Astrocyte (in vitro differentiated cells and primary cell): Measurements from ENCODE around the gene ZSCAN30. TPM values are rescaled to one million over a fixed set of nuclear protein-coding genes. Genes with fewer than 3 reads are reported as not detected.

Experiments used
- DNase-seq: peaks from one replicate; pipeline ENCODE4 v3.0.0-alpha.2; 2010; ENCODE audit warnings: low read depth
- FAIRE-seq: peaks from 2 replicates; lab custom pipeline; 2011; peaks lifted over from hg19 to GRCh38; lab: Jason Lieb, UNC
- H2AFZ ChIP-seq: 2 replicates; pipeline ENCODE4 v1.6.0; 2012; ENCODE audit warnings: low read depth, low read length, inconsistent platforms
- H3K27ac ChIP-seq: 2 replicates; pipeline ENCODE4 v1.5.1; 2011; ENCODE audit warnings: low read depth, low read length, inconsistent platforms
- H3K27me3 ChIP-seq: 2 replicates; pipeline ENCODE4 v1.6.0; 2011; ENCODE audit warnings: low read length, inconsistent platforms; ENCODE audit not compliant: insufficient read depth
- H3K36me3 ChIP-seq: 2 replicates; pipeline ENCODE4 v1.5.1; 2011; ENCODE audit warnings: low read length, inconsistent platforms; ENCODE audit not compliant: insufficient read depth
- H3K4me1 ChIP-seq: 2 replicates; pipeline ENCODE4 v1.5.1; 2011; ENCODE audit warnings: low read length, inconsistent platforms; ENCODE audit not compliant: insufficient read depth
- H3K4me2 ChIP-seq: 2 replicates; pipeline ENCODE4 v1.6.0; 2012; ENCODE audit warnings: low read length, inconsistent platforms
- H3K4me3 ChIP-seq: 2 replicates; pipeline ENCODE4 v1.5.1; 2011; ENCODE audit warnings: low read depth, mild to moderate bottlenecking, low read length, inconsistent platforms; ENCODE audit not compliant: insufficient read depth
- H3K79me2 ChIP-seq: 2 replicates; pipeline ENCODE4 v1.6.0; 2012; ENCODE audit warnings: mild to moderate bottlenecking, low read length, inconsistent platforms; ENCODE audit not compliant: insufficient read depth
- H3K9ac ChIP-seq: 2 replicates; pipeline ENCODE4 v1.6.0; 2012; ENCODE audit warnings: mild to moderate bottlenecking, low read length, inconsistent platforms
- H3K9me3 ChIP-seq: 2 replicates; pipeline ENCODE4 v1.5.1; 2012; ENCODE audit warnings: low read depth, mild to moderate bottlenecking, low read length, inconsistent platforms; ENCODE audit not compliant: insufficient read depth
- H4K20me1 ChIP-seq: 2 replicates; pipeline ENCODE4 v1.6.0; 2012; ENCODE audit warnings: low read length, inconsistent platforms; ENCODE audit not compliant: insufficient read depth
- H3K27ac Mint-ChIP-seq: one replicate; pipeline ENCODE4 v1.8.0; 2021; ENCODE audit warnings: mild to moderate bottlenecking, mixed read lengths; ENCODE audit not compliant: unreplicated experiment
- H3K27me3 Mint-ChIP-seq: one replicate; pipeline ENCODE4 v1.8.0; 2021; ENCODE audit warnings: low read depth, mixed read lengths; ENCODE audit not compliant: unreplicated experiment
- H3K36me3 Mint-ChIP-seq: one replicate; pipeline ENCODE4 v1.8.0; 2021; ENCODE audit warnings: low read depth, mixed read lengths; ENCODE audit not compliant: unreplicated experiment
- H3K4me1 Mint-ChIP-seq: one replicate; pipeline ENCODE4 v1.8.0; 2021; ENCODE audit warnings: low read depth, mixed read lengths; ENCODE audit not compliant: unreplicated experiment
- H3K4me3 Mint-ChIP-seq: one replicate; pipeline ENCODE4 v1.8.0; 2021; ENCODE audit warnings: mild to moderate bottlenecking, moderate library complexity, mixed read lengths; ENCODE audit not compliant: unreplicated experiment
- H3K9me3 Mint-ChIP-seq: one replicate; pipeline ENCODE4 v1.8.0; 2021; ENCODE audit warnings: mild to moderate bottlenecking, mixed read lengths; ENCODE audit not compliant: unreplicated experiment
- EZH2 ChIP-seq: IDR thresholded peaks from 2 replicates; pipeline ENCODE4 v1.6.1; 2012; ENCODE audit warnings: mild to moderate bottlenecking, low read length, inconsistent platforms; ENCODE audit not compliant: insufficient read depth
- total RNA-seq: library from RNA; stranded (reverse); gene quantifications from 2 replicates; pipeline ENCODE4 v1.2.1, GENCODE V29; 2021
- TF ChIP-seq, protein P1 (sequence below): IDR thresholded peaks from 2 replicates; pipeline ENCODE4 v1.5.1; 2011; ENCODE audit warnings: low read depth, mild to moderate bottlenecking, inconsistent platforms, low read length, moderate library complexity; ENCODE audit not compliant: insufficient read depth

The ZSCAN30 gene
- total RNA-seq, 1 donor from 2014 or later, result 19.0 TPM

DNA sequence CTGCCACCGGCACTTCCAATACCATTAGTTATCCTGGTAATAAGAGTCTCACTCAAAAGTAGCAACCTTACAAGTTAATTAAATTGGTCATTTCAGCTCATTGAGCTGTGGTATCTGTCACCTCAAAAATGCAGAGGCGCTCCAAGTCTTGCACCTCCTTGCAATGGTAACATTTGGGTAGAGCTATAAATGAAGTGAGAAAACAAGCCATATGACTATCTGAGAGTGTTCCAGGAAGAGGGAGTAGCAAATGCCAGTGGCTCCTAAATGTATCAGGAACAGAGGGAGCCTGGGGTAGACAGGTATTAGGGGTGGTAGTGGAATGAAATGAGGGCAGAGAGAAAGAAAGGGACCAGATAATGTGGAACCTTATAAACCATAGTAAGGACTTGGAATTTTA is 6.0 kb upstream of the ZSCAN30 start:
- Mint-ChIP-seq H3K36me3 (peaks cover 46% of the 10 kb centered on the region), H3K4me1 (peaks cover 8% of the 10 kb centered on the region), H3K27me3 (no peaks in the 10 kb centered on the region), H3K27ac (no peak overlapping the region), H3K9me3 (peaks cover 20% of the 10 kb centered on the region), H3K4me3 (no peak overlapping the region)
- no peak overlapping the region for H3K9ac ChIP-seq
- DNase-seq (no peak), FAIRE-seq (no peak)
- no peak overlapping the region for H3K27ac ChIP-seq
- no peaks in the 10 kb centered on the region for H4K20me1 ChIP-seq
- H3K79me2 ChIP-seq, result peaks cover 93% of the 10 kb centered on the region
- H3K27me3 ChIP-seq, result no peaks in the 10 kb centered on the region
- H3K4me2 ChIP-seq, result no peak overlapping the region
- peaks cover 13% of the 10 kb centered on the region for H3K9me3 ChIP-seq
- H2AFZ ChIP-seq, result no peak overlapping the region
- TF ChIP-seq EZH2, result no peak
- TF ChIP-seq, protein P1, sequence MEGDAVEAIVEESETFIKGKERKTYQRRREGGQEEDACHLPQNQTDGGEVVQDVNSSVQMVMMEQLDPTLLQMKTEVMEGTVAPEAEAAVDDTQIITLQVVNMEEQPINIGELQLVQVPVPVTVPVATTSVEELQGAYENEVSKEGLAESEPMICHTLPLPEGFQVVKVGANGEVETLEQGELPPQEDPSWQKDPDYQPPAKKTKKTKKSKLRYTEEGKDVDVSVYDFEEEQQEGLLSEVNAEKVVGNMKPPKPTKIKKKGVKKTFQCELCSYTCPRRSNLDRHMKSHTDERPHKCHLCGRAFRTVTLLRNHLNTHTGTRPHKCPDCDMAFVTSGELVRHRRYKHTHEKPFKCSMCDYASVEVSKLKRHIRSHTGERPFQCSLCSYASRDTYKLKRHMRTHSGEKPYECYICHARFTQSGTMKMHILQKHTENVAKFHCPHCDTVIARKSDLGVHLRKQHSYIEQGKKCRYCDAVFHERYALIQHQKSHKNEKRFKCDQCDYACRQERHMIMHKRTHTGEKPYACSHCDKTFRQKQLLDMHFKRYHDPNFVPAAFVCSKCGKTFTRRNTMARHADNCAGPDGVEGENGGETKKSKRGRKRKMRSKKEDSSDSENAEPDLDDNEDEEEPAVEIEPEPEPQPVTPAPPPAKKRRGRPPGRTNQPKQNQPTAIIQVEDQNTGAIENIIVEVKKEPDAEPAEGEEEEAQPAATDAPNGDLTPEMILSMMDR, result no peak
- H3K4me3 ChIP-seq, result no peak overlapping the region
- peaks cover 1% of the 10 kb centered on the region for H3K4me1 ChIP-seq
- peaks cover 20% of the 10 kb centered on the region for H3K36me3 ChIP-seq

DNA sequence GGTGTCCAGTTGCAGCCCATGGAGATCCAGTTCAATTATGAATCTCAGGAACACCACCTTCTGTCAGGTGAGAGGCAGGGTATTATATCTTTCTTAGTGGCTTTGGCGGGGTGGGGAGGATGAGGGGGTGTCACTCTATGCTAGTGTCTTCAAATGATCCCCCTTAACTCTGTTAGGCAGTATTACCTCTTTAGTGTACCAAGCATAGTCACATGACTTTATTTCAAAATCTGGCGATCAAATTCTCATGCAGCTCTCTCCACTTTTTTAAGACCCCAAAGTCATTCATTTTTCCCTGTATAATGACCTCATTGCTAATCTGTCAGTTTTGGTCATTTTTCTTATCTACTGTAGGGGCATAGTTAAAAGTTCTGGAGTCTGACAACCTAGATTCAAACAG is 1.1 kb upstream of the ZSCAN30 start:
- FAIRE-seq (no peak), DNase-seq (no peak)
- H3K4me2 ChIP-seq, result peak overlapping the region; percentile 87
- TF ChIP-seq, protein P1, result no peak
- TF ChIP-seq EZH2, result no peak
- H4K20me1 ChIP-seq, result no peaks in the 10 kb centered on the region
- H3K9me3 Mint-ChIP-seq, result peaks cover 11% of the 10 kb centered on the region
- peaks cover 12% of the 10 kb centered on the region for H3K36me3 ChIP-seq
- peak overlapping the region; percentile 96 for H3K4me3 Mint-ChIP-seq
- no peak overlapping the region for H3K27ac Mint-ChIP-seq
- peaks cover 5% of the 10 kb centered on the region for H3K9me3 ChIP-seq
- H2AFZ ChIP-seq, result no peak overlapping the region
- H3K27me3 Mint-ChIP-seq, result no peaks in the 10 kb centered on the region
- H3K9ac ChIP-seq, result peak overlapping the region; percentile 96
- no peaks in the 10 kb centered on the region for H3K27me3 ChIP-seq
- H3K79me2 ChIP-seq, result peaks cover 97% of the 10 kb centered on the region
- H3K4me1 Mint-ChIP-seq, result peaks cover 11% of the 10 kb centered on the region
- peak overlapping the region; percentile 88 for H3K4me3 ChIP-seq
- H3K4me1 ChIP-seq, result peaks cover 4% of the 10 kb centered on the region
- H3K36me3 Mint-ChIP-seq, result peaks cover 17% of the 10 kb centered on the region
- H3K27ac ChIP-seq, result no peak overlapping the region

DNA sequence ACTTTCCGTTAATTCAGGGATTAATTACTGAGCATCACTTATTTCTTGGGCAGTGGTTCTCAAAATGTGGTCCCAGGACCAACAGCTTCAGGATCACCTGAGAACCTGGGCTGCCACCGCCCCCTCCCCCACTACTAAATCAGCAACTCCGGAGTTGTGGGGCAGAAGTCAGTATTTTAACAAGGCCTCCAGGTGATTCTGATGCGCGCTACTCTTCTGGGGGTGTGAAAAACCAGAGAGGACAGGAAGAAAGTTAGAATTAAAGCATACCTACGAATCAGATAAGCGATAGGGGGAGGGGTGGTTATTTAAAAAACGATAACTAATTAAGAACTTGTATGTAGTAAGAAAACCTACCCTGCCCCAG is 319 bp downstream of the ZSCAN30 start:
- Histone ChIP-seq H3K79me2 (peaks cover 96% of the 10 kb centered on the region), H3K9me3 (no peaks in the 10 kb centered on the region), H2AFZ (peak overlapping the region; percentile 94), H3K4me2 (peak overlapping the region; percentile 87), H3K4me3 (peak overlapping the region; percentile 88), H4K20me1 (no peaks in the 10 kb centered on the region), H3K27ac (peak overlapping the region; percentile 86), H3K9ac (peak overlapping the region; percentile 96), H3K36me3 (peaks cover 7% of the 10 kb centered on the region), H3K27me3 (no peaks in the 10 kb centered on the region), H3K4me1 (peaks cover 4% of the 10 kb centered on the region)
- Mint-ChIP-seq H3K9me3 (peaks cover 7% of the 10 kb centered on the region), H3K27ac (peak overlapping the region; percentile 96), H3K4me1 (peaks cover 11% of the 10 kb centered on the region), H3K36me3 (peaks cover 8% of the 10 kb centered on the region), H3K4me3 (peak overlapping the region; percentile 96), H3K27me3 (no peaks in the 10 kb centered on the region)
- FAIRE-seq, result no peak
- TF ChIP-seq, protein P1, result no peak
- no peak for TF ChIP-seq EZH2
- DNase-seq, result no peak
